SK-N-MC (cell line): Measurements from ENCODE around the gene EFCAB6.

Experiments used
- EZH2 ChIP-seq: fragments of 200-600 bp; sonication (generic); IDR thresholded peaks from one replicate; pipeline ENCODE4 v1.6.1; 2017; ENCODE audit warnings: antibody characterized with exemption
- POLR2AphosphoS5 ChIP-seq: IDR thresholded peaks from 2 replicates; pipeline ENCODE4 v1.6.1; 2012; ENCODE audit warnings: mild to moderate bottlenecking, low read depth, low read length, borderline replicate concordance

GRCh38 chr22:43736651-43737050, 75.5 kb downstream of the EFCAB6 start:
- no peak for TF ChIP-seq EZH2
- no peak for TF ChIP-seq POLR2AphosphoS5
